GM12878 (cell line): ENCODE results near the gene RYR2. TPM values are rescaled to one million over a fixed set of nuclear protein-coding genes. Genes with fewer than 3 reads are reported as not detected.

ENCODE experiments used
- ATAC-seq: fragments of 200-7000 bp; cut with Tn5 transposase; 3 replicates; pipeline ENCODE4 v1.9.1; 2020; ENCODE audit warnings: mild to moderate bottlenecking, moderate library complexity
- BruUV-seq: library from RNA; stranded (reverse); fragments of 400-500 nt; replicated peaks from 2 replicates; lab custom pipeline; 2021; lab: Mats Ljungman, UMichigan
- CTCF ChIA-PET: fragments of 300-600 bp; sonication (Branson Sonifier 250); formaldehyde crosslinking; extraction: SDS; loops from one replicate; lab custom pipeline; 2021; ENCODE audit warnings: inconsistent platforms; lab: Yijun Ruan, JAX
- POLR2A ChIA-PET: fragments of 350-600 bp; formaldehyde crosslinking; extraction: SDS; loops from one replicate; lab custom pipeline; 2021; ENCODE audit warnings: inconsistent platforms; lab: Charles Lee
- RAD21 ChIA-PET: fragments of 300-600 bp; sonication (Branson Sonifier 250); formaldehyde crosslinking; loops from one replicate; lab custom pipeline; 2023; ENCODE audit warnings: antibody characterized with exemption; ENCODE audit not compliant: unreplicated experiment; lab: Charles Lee
- SMC1A ChIA-PET: fragments of 300-600 bp; sonication (Branson Sonifier 250); formaldehyde crosslinking; loops from one replicate; lab custom pipeline; 2023; ENCODE audit not compliant: unreplicated experiment, uncharacterized antibody; lab: Charles Lee
- DNase-seq: peaks from one replicate; pipeline ENCODE4 v3.0.0-alpha.2; 2011; ENCODE audit warnings: low read depth, low spot score
- FAIRE-seq: peaks from 3 replicates; lab custom pipeline; 2011; peaks lifted over from hg19 to GRCh38; lab: Jason Lieb, UNC
- H2AFZ ChIP-seq: 2 replicates; pipeline ENCODE4 v1.6.0; 2011; ENCODE audit warnings: low read depth, low read length, control low read depth; ENCODE audit not compliant: control insufficient read depth
- H3K27ac ChIP-seq: 2 replicates; pipeline ENCODE4 v1.5.1; 2011; ENCODE audit warnings: control low read depth; ENCODE audit not compliant: control insufficient read depth, insufficient read depth
- H3K27me3 ChIP-seq, 2 experiments: replicated peaks in 1 of 2; 2 replicates each; pipeline versions ENCODE4 v1.6.0 to v1.6.1; 2011; ENCODE audit warnings: low read length in 1 of 2; ENCODE audit not compliant: control insufficient read depth in 2 of 2, insufficient read depth in 2 of 2
- H3K36me3 ChIP-seq, 2 experiments: 2 replicates each; pipeline ENCODE4 v1.5.1; 2011; ENCODE audit warnings: low read length in 1 of 2; ENCODE audit not compliant: control insufficient read depth in 2 of 2, insufficient read depth in 2 of 2
- H3K4me1 ChIP-seq: 2 replicates; pipeline ENCODE4 v1.6.1; 2011; ENCODE audit warnings: mild to moderate bottlenecking, low read length, moderate library complexity, mixed read lengths; ENCODE audit not compliant: control insufficient read depth, insufficient read depth
- H3K4me2 ChIP-seq: 2 replicates; pipeline ENCODE4 v1.6.0; 2011; ENCODE audit warnings: control low read depth; ENCODE audit not compliant: control insufficient read depth, insufficient read depth
- H3K4me3 ChIP-seq: fragments of 200-600 bp; sonication (generic); 2 replicates; pipeline ENCODE4 v1.5.1; 2016
- H3K79me2 ChIP-seq: 2 replicates; pipeline ENCODE4 v1.6.0; 2011; ENCODE audit warnings: low read length; ENCODE audit not compliant: control insufficient read depth, insufficient read depth
- H3K9ac ChIP-seq: 2 replicates; pipeline ENCODE4 v1.8.0; 2011; ENCODE audit warnings: low read length, control low read depth, mixed read lengths; ENCODE audit not compliant: control insufficient read depth, insufficient read depth
- H3K9me3 ChIP-seq: replicated peaks from 3 replicates; pipeline ENCODE4 v1.5.1; 2011; ENCODE audit warnings: mild to moderate bottlenecking, low read length; ENCODE audit not compliant: control insufficient read depth, insufficient read depth
- H4K20me1 ChIP-seq: 2 replicates; pipeline ENCODE4 v1.6.0; 2011; ENCODE audit not compliant: control insufficient read depth, insufficient read depth
- BACH1 ChIP-seq: fragments of 450-650 bp; IDR thresholded peaks from 2 replicates; pipeline ENCODE4 v1.6.1; 2017; ENCODE audit warnings: mild to moderate bottlenecking, borderline replicate concordance
- RAD51 ChIP-seq: fragments of 450-650 bp; IDR thresholded peaks from 2 replicates; pipeline ENCODE4 v1.6.1; 2016; ENCODE audit warnings: moderate library complexity, mild to moderate bottlenecking, inconsistent platforms
- RB1 ChIP-seq: fragments of 450-650 bp; formaldehyde crosslinking; IDR thresholded peaks from 2 replicates; pipeline ENCODE4 v1.6.1; 2017; ENCODE audit warnings: mild to moderate bottlenecking, borderline replicate concordance
- RCOR1 ChIP-seq: conservative IDR thresholded peaks from 2 replicates; pipeline ENCODE4 v1.6.1; 2012; ENCODE audit warnings: low read depth, low read length, improper control_type of control experiment
- RELA ChIP-seq: fragments of 450-650 bp; IDR thresholded peaks from 2 replicates; pipeline ENCODE4 v1.8.0; 2014; ENCODE audit warnings: borderline replicate concordance; ENCODE audit not compliant: partially characterized antibody
- SREBF2 ChIP-seq: IDR thresholded peaks from 2 replicates; pipeline ENCODE4 v1.6.1; 2012; ENCODE audit warnings: mild to moderate bottlenecking, low read length
- STAT1 ChIP-seq: fragments of 450-650 bp; conservative IDR thresholded peaks from 2 replicates; pipeline ENCODE4 v1.6.1; 2014; ENCODE audit warnings: antibody characterized with exemption, mild to moderate bottlenecking
- TCF12 ChIP-seq: IDR thresholded peaks from 2 replicates; pipeline ENCODE4 v1.6.1; 2011; ENCODE audit warnings: low read depth, mild to moderate bottlenecking, low read length
- ZBTB11 ChIP-seq: fragments of 450-650 bp; formaldehyde crosslinking; IDR thresholded peaks from 2 replicates; pipeline ENCODE4 v1.5.0; 2022; ENCODE audit warnings: mild to moderate bottlenecking, missing genetic modification characterization
- ZNF384 ChIP-seq: IDR thresholded peaks from 2 replicates; pipeline ENCODE4 v1.6.1; 2012; ENCODE audit warnings: low read depth, mild to moderate bottlenecking, low read length, improper control_type of control experiment, borderline replicate concordance
- ZNF687 ChIP-seq: fragments of 450-650 bp; IDR thresholded peaks from 2 replicates; pipeline ENCODE4 v1.6.1; 2017; ENCODE audit warnings: mild to moderate bottlenecking, moderate library complexity
- ZSCAN29 ChIP-seq: fragments of 450-650 bp; IDR thresholded peaks from 2 replicates; pipeline ENCODE4 v1.6.1; 2017; ENCODE audit warnings: mild to moderate bottlenecking, moderate library complexity
- WGBS: methylation state at CpG from one replicate; pipeline ENCODE4 v1.1.6; 2016; ENCODE audit warnings: low lambda C conversion rate; ENCODE audit not compliant: insufficient replicate concordance, insufficient coverage; ENCODE audit errors: missing lambda C conversion rate; 5-methylcytosine and 5-hydroxymethylcytosine counted together
- in situ Hi-C: fragments of 300-500 bp; cut with MboI; formaldehyde crosslinking; loops from 9 replicates; pipeline ENCODE4 v1.14.3; 2018; ENCODE audit warnings: mixed read lengths
- intact Hi-C: fragments of 100-400 bp; cut with micrococcal nuclease; formaldehyde crosslinking; loops from one replicate; pipeline ENCODE4 v1.14.2; 2022; ENCODE audit not compliant: unreplicated experiment
- polyA plus RNA-seq, 11 experiments: library from polyadenylated mRNA; depleted of rRNA in 4 of 11; unstranded in 6 of 11; stranded (reverse) in 5 of 11; fragments of >200 nt; fragmentation: Nextera tagmentation in 4 of 11; fragmentation: Illumina TruSeq in 1 of 11; extraction: Ambion mirVana in 4 of 11; extraction: Trizol in 1 of 11; gene quantifications; 1 replicate in 1 of 11; 2 replicates in 10 of 11; pipeline versions ENCODE4 v1.2.1 to v1.2.3, GENCODE V29; 2011 to 2016; ENCODE audit warnings: inconsistent platforms in 2 of 11, missing spikeins in 2 of 11, low read depth in 1 of 11
- total RNA-seq, 4 experiments: library from RNA; depleted of rRNA in 3 of 4; stranded (reverse); fragments of >200 nt in 3 of 4; fragmentation: Illumina TruSeq in 1 of 4; extraction: Trizol in 1 of 4; gene quantifications; 2 replicates each; pipeline versions ENCODE4 v1.2.1 to v1.2.3, GENCODE V29; 2013 to 2021
- TF ChIP-seq, protein P1 (sequence below): IDR thresholded peaks from 2 replicates; pipeline ENCODE4 v1.6.1; 2012; ENCODE audit warnings: improper control_type of control experiment, low read depth, low read length; ENCODE audit not compliant: insufficient replicate concordance

Gene RYR2
- total and polyA plus RNA-seq, 10 of the 15 experiments (the other 5 are each of a cell fraction or from before 2014, with no cell fraction given), result 0.01 to 0.04 TPM; not detected in 8

GRCh38 chr1:237832858-237833257 is 790.9 kb downstream of the RYR2 start:
- Histone ChIP-seq H3K27ac (no peak overlapping the region), H4K20me1 (no peaks in the 10 kb centered on the region), H3K4me1 (no peaks in the 10 kb centered on the region), H3K9me3 (no peaks in the 10 kb centered on the region), H3K9ac (no peak overlapping the region), H3K79me2 (no peaks in the 10 kb centered on the region), H3K36me3 (no peaks in the 10 kb centered on the region), H3K27me3 (no peaks in the 10 kb centered on the region), H2AFZ (no peak overlapping the region), H3K4me3 (no peak overlapping the region), H3K4me2 (no peak overlapping the region)
- CTCF ChIA-PET, result interaction anchor here (0.8 to 1.9 kb wide), 3 partner anchors 18 to 31 kb away, joined by 4 to 5 read pairs (median 4); no protein-coding TSS in a partner anchor
- RAD21 ChIA-PET, result no interaction called here
- ATAC-seq (no peak), DNase-seq (no peak), FAIRE-seq (no peak)
- in situ Hi-C loops (no loop called here), intact Hi-C loops (no loop called here)
- BruUV-seq, result no TSS peak
- POLR2A ChIA-PET, result no interaction called here
- SMC1A ChIA-PET, result no interaction called here
- 32% methylated on average over 7 of the region's 7 CpGs for WGBS
- TF ChIP-seq RCOR1 (no peak), ZNF384 (no peak), RAD51 (no peak), STAT1 (no peak), TCF12 (no peak), RB1 (no peak), ZSCAN29 (no peak), BACH1 (no peak), RELA (no peak), ZBTB11 (CRISPR knock-in tag) (no peak), ZNF687 (no peak), SREBF2 (no peak)
- TF ChIP-seq, protein P1, sequence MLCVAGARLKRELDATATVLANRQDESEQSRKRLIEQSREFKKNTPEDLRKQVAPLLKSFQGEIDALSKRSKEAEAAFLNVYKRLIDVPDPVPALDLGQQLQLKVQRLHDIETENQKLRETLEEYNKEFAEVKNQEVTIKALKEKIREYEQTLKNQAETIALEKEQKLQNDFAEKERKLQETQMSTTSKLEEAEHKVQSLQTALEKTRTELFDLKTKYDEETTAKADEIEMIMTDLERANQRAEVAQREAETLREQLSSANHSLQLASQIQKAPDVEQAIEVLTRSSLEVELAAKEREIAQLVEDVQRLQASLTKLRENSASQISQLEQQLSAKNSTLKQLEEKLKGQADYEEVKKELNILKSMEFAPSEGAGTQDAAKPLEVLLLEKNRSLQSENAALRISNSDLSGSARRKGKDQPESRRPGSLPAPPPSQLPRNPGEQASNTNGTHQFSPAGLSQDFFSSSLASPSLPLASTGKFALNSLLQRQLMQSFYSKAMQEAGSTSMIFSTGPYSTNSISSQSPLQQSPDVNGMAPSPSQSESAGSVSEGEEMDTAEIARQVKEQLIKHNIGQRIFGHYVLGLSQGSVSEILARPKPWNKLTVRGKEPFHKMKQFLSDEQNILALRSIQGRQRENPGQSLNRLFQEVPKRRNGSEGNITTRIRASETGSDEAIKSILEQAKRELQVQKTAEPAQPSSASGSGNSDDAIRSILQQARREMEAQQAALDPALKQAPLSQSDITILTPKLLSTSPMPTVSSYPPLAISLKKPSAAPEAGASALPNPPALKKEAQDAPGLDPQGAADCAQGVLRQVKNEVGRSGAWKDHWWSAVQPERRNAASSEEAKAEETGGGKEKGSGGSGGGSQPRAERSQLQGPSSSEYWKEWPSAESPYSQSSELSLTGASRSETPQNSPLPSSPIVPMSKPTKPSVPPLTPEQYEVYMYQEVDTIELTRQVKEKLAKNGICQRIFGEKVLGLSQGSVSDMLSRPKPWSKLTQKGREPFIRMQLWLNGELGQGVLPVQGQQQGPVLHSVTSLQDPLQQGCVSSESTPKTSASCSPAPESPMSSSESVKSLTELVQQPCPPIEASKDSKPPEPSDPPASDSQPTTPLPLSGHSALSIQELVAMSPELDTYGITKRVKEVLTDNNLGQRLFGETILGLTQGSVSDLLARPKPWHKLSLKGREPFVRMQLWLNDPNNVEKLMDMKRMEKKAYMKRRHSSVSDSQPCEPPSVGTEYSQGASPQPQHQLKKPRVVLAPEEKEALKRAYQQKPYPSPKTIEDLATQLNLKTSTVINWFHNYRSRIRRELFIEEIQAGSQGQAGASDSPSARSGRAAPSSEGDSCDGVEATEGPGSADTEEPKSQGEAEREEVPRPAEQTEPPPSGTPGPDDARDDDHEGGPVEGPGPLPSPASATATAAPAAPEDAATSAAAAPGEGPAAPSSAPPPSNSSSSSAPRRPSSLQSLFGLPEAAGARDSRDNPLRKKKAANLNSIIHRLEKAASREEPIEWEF, result no peak
